SKM-1 treated with dmso at 0.1 percent for 144 hours (cell line): ENCODE results near the gene ACSF2.
"Not testable (repeated sequence)": the region's sequence is repeated elsewhere in the genome, so short reads cannot be mapped to it uniquely, and the experiment has no call there.

ENCODE experiments used
- DNase-seq: peaks from one replicate; lab custom pipeline; 2025; ENCODE audit not compliant: unreplicated experiment; lab: John Stamatoyannopoulos, UW

Gene ACSF2, protein sequence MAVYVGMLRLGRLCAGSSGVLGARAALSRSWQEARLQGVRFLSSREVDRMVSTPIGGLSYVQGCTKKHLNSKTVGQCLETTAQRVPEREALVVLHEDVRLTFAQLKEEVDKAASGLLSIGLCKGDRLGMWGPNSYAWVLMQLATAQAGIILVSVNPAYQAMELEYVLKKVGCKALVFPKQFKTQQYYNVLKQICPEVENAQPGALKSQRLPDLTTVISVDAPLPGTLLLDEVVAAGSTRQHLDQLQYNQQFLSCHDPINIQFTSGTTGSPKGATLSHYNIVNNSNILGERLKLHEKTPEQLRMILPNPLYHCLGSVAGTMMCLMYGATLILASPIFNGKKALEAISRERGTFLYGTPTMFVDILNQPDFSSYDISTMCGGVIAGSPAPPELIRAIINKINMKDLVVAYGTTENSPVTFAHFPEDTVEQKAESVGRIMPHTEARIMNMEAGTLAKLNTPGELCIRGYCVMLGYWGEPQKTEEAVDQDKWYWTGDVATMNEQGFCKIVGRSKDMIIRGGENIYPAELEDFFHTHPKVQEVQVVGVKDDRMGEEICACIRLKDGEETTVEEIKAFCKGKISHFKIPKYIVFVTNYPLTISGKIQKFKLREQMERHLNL

DNA sequence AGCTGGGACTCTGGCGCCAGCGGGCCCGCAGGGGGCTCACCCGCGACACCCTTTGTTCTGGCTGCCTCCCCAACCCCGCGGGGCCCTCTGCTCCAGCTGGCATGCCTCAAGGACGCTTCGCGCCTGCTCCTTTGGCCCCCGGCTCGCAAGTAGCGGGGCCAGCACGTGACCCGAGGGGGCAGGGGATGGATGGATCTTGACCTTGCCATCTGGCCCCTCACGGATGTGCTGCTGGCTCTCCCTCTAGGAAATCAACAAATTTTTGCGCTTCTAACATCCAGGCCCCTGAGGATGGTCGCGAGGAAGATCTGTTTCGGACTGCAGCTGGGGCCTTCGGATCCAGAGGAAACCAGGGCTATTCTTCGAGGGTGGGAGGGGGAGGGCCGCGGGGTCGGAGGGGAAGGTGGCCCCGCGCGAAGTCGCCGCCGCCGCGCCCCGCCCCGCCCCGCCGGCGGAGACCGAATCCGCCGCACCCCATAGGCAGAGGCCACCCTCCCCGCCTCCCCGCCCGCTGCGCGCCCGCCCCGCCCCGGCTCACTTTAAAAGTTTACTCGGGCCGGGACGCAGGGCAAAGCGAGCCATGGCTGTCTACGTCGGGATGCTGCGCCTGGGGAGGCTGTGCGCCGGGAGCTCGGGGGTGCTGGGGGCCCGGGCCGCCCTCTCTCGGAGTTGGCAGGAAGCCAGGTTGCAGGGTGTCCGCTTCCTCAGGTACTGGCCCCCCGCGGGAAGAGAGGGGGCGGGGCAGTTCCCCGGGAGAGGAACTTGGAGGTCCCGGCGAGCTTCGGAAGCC, at the start of gene ACSF2:
Gene ACSF2, plus strand, starts transcription at position 537 of the 790 bp plus-strand sequence. Its CDS starts 44 bp downstream, at position 581.
- DNase-seq, result no peak

DNA sequence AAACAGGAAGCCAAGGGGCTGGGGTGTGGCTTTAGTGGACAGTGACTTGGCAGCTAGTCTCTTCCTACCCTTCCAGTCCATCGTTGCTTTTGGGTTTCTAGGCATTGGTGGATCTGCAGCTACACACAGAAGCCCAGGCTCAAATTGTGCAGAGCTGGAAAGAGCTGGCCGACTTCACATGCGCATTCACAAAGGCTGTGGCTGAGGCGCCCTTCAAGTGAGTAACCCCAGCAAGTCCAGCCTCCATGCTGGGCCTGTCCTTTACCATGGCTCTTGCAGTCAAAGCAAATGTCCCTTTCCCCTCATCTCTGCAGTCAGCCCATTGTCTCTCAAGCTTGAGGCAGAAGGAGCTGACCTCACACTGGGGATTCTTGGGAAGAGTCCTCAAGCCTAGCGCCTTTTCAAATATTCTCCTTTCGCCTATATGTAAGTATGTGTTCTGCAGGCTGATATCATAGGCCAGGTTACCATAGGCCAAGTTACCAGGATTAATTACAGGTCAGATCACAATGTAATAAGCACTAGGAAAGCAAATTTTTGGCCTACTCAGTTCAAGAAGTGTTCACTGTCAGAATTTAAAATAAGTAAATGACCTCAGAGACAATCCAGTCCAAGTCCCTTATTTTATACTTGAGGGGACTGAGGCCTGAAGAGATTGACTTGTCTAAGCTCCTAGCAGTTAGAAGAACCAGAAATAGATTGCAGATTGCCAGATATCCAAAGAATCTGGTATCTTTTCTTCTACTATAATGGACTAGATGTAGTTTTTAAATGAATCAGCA, 46.5 kb upstream of the ACSF2 start:
- DNase-seq, result no peak

DNA sequence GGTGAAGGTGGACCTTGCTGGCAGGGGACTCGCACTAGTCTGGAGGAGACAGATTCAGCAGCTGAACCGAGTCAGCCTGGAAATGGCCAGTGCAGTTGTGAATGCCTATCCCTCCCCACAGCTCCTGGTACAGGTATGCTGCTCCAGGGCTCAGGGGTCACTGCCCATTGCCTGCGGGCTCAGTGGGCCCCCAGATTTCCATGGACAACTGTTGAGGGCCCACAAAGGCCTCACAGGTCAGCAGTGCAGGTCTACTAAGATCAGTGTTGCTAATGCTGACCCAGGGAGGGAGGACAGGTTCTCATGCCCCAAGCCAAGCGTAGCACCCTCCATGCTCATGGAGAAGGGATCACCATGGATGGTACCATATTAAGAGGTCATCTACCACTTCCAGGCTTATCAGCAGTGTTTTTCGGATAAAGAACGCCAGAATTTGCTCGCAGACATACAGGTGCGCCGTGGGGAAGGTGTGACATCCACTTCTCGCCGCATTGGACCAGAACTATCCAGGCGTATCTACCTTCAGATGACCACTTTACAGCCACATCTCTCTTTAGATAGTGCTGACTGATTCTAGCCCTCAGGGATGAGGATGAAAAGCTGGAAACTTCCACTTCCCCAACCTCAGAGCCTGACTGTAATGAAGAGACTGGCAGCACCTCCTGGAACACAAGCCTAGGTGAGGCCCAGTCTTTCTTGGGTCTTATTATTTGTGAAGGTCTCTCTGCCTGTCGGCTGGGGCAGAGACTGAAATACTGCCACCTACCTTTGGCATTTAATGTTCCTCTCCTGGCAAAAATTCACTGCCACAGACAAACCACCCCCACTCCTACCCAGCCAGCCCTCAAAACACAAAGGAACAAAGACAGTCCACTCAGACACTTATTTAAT, 45.4 kb upstream of the ACSF2 start:
- DNase-seq, result no peak

DNA sequence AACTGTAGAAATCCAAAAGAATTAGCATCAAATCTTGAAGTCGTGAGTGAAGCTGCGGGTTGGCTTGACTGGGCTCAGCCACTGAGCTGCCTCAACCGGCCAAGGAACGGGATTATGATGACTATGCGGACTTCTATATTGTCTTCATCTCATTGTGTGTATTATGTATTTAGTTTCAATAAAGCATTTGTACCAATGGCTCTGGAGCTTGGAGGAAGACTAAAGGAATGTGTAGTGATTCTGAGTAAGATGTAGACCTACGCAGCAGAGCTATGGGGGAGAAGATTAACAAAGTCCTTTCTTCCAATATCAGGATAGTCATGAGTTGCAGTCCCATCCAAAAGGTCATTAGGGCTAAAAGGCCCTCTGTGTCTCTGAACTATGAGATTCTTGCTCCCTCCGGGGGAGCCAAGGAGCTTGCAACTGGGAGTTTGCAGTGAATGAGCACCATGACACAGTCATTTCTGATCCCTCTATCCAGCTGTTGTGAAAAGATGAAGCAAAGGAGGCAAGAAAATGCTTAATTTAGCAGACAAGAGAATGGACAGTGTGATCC, 44.7 kb upstream of the ACSF2 start:
- no peak for DNase-seq

DNA sequence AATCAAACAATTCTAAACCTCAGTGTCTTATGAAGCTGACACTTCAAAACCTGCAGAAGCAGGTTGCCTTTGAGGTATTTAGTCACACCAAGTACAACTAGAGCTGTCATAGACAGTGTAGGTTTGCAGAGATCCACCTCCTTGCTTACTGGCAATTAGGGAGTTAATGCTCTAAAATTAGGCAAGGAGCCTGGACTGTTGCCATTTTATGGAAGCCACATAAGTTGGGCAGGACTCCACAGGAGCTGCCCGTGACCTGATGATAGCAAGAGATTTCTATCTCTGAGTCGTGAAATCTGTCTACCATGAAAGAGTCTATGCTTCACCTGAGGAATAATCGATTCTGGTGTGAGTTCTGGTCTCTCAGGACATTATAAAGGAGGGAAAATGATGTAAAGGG, 44.1 kb upstream of the ACSF2 start:
- no peak for DNase-seq

DNA sequence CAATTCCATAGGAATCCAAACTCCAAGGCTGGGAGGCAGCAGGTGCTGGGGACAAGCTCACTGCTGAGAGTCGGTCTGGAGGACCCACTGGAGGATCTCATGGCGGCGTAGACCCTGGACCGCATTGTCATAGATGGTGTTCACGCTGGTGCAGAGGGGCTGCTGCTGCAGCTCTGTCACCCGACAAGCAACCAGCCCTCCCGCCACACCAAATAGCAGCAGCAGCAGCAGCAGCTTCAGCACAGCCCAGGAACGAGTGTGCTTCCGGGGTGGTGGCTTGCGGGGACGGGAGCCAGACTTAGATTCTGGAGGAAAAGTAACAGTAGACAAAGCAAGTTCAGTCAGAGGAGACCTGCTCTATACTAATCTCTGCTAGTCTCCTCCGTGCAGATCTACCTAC, 43.1 kb upstream of the ACSF2 start:
- DNase-seq, result no peak

DNA sequence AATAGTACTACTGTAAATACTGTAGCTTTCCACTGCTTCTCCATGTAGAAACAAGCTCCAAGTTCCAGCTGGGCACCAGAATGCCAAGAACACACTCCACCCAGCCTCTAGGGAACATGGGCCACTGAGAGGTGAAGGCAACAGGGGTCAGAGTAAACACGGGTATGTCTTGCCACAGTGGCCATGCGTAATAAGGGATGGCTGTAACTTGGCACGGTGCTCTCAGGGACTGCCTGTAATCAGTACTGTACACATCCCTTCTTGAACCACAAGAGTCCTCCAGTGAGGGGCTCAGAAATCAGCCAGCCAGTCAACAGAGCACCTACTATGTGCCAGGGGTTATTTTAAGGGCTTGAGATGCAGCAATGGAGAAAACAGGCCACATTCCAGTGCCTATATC, 39.5 kb upstream of the ACSF2 start:
- DNase-seq, result no peak

DNA sequence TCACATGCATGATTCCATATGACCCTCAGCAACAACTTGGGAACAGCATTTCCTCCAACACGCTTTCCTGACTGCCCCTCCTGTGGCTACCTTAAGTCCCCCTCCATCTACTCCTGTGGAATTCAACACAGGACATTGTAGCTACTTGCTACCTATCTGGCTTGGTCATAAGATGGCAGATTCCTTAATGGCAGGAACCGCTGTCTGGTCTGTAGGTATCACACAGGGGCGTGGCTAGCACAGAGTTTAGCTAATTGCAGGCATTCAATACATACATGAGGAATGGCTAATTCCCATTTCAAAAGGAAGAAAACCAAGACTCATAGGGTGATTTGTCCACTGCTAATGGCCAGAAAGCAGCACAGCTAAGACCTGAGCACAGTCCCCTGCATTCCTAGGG, 37.3 kb upstream of the ACSF2 start:
- DNase-seq, result no peak

DNA sequence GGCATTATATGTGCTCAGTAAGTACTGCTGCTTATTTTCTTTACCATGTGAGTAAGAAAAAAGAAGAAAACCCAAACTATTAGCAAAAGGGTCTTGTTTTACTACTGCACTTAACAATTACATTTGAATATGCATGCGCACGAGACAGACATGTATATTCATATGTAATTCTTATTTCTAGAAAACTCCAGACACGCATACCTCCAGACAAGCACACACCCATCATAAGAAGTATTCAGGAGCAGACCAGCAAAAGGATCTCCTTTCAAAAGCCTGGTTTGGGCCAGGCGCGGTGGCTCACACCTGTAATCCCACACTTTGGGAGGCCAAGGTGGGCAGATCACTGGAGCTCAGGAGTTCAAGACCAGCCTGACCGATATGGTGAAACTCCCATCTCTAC, 36.5 kb upstream of the ACSF2 start:
- no peak for DNase-seq

DNA sequence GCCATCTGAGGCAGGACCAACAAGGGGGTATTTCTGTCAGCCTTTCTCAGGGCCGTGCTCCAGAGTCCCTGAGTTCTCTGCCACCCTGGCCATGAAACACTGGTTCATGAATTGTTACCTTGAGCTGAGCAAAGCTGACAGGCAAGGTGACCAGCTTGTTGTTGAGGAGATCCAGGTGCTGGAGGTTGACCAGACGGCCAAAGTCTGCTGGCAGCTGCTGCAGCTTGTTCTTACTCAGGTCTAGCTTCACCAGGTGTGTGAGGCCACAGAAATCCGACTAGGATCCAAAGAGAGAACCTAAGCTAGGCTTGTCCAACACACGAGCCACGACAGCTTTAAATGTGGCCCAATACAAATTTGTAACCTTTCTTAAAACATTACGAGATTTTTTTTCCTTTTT, 33.4 kb upstream of the ACSF2 start:
- no peak for DNase-seq

DNA sequence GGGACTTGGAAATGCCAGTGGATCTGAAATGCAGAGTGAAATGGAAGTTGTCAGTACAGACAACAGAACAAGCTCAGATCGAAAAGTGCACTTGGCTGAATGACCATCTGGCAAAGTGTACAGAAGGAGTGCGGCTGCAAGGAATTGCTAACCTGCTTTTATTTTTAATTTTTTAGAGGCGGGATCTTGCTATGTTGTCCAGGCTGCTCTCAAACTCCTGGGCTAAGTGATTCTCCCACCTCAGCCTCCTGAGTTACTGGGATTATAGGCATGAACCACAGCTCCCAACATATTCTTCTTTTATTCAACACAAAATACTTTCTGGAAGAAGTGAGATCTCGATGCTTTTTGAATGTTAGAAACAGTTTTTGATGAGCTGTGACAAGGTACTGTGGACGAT, 32.3 kb upstream of the ACSF2 start:
- no peak for DNase-seq

DNA sequence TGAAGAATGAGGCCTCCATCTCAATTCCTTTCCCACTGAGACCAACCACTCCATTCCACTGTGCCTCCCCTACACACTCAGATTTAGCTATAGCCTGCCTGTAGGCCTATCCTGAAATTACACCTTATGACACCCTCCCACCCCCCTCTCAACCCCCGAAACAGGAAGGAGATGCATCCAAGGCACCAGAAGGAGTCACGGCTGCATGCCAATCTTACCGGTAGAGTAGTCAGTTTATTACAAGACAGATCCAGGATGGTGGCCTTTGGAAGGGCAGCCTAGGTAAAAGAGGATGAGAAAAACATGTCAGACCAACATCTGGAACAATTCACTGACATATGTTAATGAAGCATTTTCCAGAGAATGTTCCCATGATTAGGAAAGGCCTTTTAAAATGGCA, 31.3 kb upstream of the ACSF2 start:
- DNase-seq, result no peak

DNA sequence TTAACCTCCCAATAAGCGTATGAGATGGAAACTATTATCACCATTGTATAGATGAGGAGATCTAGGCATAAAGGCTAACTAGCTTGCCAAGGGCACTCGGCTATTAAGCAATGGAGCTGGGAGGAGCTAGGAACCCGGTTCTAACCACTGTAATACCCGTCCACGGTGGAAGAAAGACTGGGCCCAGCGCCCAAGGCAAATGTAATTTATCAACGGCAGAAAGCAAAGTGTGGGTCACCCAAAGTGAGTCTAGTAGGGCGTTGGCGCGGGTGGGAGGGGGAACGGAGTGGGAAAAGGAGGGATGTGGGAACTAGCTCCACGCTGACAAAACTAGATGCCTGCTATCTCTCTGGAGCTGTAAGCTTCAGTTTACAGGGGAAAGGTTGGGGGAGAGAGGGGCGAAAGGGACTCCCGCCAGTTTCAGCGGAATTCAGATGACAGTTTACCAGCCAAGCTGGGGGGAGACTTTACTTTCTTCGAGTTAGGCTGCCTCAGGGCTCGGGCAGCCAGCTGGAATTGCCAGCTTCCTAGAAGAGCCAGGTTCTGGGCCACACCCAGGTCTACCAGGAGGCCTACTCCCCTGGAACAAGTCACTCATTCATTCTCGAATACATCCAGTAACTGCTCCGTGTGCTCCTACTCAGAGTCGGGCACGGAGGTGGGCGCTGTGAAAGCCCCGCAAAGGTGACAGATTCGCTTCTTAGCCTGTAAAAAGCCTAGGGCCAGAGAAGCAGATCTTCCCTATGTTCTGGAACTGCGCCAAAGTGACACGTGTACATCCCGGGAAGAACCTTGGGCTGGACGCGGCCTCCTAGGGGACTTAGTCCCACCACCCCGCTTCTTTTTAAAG, 29.5 kb upstream of the ACSF2 start:
- DNase-seq, result peak; percentile 29

DNA sequence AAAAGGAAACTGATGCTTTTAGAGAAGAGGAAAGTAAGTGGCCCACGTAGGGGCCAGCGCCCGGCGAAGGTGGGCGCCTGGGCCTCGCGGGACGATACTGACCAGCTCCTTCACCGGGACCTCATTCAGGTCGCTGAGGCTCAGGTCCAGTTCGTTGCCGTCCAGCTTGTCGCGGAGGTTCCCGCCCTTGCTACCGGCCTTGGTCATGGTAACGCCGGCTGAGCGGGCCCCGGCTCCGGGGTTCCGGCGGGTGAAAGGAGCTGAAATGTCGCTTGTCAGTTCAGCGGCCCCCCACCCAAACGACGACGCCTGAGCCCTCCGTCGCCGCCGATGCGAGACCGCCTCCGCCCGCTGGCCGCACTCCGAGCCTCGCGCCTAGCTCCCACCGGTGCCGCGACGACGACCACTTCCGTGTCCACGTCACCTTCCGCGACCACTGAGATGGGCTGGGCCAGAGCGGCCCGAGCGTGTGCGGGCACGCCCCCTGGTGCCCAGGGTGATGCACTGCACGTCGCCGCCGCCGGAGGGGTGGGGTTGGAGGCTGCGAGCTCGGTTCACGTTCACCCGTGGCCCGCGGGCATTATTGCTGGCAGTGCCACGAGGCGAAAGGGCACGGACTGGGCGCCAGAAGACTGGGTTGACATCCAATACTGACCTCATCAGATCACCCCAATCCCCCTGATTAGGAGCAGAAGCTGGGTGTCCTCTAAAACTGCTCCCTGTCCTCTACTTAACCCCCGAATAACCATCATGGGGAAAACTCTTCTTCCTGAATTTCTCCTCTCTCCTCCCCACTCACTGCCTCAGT, 28.7 kb upstream of the ACSF2 start, which contains the start of gene LRRC59:
Gene LRRC59, minus strand, starts transcription at position 413 of the 808 bp plus-strand sequence. Its CDS starts 206 bp downstream, at position 207.
- peak; percentile 68 for DNase-seq

DNA sequence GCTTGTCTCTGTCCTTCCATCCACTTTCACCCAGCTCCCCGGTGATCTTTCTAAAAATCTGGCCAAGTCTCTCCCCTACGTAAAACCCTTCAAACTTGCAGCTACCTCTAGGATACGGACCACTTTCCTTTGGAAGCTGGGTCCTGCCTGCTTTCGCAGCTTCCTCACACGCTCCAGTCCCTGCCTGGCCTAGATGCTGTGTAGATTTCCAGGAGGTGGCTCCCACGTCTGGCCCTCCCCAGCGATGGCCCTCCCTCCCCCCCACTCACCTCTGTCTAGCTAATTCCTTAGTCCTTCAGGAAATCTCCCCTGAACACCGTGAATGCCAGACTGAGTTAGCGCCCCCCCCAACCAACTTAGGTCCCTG, 28.1 kb upstream of the ACSF2 start:
- DNase-seq, result no peak

DNA sequence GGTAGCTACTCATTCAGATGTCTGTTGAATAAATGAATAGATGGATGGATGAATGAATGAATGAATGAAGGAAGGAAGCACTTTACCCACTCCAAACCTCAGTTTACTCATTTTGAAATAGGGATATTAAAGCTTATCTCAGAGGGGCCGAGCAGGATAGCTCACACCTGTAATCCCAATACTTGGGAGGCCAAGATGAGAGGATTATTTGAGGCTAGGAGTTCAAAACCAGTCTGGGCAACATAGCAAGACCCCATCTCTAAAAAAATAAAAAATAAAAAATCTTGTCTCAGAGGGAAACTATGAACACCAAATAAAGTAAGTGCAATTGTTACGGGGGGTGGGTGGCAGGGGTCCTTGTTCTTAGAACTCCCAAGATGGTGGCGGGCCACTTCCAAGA, 27.3 kb upstream of the ACSF2 start:
- not testable (repeated sequence) for DNase-seq

DNA sequence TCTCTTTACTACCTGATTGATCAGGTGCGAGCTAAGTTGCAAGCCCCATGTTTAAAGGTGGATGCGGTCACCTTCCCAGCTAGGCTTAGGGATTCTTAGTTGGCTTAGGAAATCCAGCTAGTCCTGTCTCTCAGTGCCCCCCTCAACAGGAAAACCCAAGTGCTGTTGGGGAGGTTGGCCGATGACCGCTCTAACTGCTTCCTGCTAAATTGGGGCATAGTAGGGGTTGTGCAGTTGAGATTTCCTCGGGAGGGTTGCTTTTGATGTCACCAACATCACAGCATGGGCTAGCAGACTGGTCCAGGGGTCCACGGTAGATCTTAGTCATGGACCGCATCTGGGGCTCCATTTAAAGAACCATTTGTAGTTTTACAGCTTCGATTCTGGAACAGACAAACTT, 26.4 kb upstream of the ACSF2 start:
- not testable (repeated sequence) for DNase-seq

DNA sequence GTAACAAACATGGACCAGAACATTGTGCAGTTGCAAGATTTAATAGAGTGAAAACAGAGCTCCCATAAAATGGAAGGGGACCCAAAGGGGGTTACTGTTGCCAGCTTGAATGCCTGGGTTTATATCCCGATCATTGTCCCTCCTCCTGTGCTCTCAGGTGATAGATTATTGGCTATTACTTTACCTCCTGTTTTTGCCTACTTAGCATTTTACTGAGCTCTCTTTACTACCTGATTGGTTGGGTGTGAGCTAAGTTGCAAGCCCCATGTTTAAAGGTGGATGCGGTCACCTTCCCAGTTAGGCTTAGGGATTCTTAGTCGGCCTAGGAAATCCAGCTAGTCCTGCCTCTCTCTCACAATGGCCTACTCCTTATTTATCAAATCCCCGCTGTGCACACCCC, 20.7 kb upstream of the ACSF2 start:
- DNase-seq, result not testable (repeated sequence)
